GM19023 (cell line): ENCODE measurements around the gene ELP6.

Source experiments
- ATAC-seq: cut with Tn5 transposase; IDR thresholded peaks from one replicate; pipeline ENCODE4 v1.9.1; 2021; ENCODE audit warnings: mild to moderate bottlenecking, moderate library complexity; ENCODE audit not compliant: unreplicated experiment

ELP6 gene, protein sequence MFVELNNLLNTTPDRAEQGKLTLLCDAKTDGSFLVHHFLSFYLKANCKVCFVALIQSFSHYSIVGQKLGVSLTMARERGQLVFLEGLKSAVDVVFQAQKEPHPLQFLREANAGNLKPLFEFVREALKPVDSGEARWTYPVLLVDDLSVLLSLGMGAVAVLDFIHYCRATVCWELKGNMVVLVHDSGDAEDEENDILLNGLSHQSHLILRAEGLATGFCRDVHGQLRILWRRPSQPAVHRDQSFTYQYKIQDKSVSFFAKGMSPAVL

DNA sequence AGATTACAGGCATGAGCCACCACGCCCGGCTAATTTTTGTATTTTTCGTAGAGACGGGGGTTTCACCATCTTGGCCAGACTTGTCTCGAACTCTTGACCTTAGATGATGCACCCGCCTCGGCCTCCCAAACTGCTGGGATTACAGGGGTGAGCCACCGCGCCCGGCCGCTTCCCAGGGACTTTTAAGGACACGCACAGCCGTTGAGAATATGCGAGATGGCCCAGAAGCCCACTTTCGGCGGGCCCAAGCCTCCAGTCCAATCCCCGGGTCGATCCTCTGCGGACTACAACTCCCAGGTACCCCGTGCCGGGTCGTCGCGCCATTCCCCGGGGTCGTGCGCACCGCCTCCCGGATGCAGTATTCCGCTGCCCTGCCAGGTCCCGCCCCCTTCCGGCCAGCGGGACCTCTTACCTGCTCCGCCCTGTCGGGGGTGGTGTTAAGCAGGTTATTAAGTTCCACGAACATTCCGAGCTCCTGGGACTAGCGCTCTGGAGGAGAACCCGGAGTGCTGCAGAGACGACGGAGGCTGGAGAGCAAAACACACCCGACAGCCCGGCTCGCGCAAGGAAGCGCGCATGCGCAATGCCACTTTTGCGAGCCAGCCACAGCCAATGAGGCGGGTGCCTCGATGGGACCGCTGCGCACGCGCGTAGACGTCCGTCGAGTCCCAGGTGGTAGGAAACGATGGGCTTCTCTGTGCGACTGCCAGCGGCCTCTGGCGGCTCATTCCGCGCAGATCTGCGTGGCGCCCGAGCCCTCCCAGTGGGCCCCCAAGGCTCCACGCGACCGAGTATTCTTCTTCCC, at the start of gene ELP6:
ELP6 (minus strand) TSS at position 588 of the 805 bp plus-strand sequence; CDS start at position 466, 122 bp downstream.
- ATAC-seq = peak; percentile 95

DNA sequence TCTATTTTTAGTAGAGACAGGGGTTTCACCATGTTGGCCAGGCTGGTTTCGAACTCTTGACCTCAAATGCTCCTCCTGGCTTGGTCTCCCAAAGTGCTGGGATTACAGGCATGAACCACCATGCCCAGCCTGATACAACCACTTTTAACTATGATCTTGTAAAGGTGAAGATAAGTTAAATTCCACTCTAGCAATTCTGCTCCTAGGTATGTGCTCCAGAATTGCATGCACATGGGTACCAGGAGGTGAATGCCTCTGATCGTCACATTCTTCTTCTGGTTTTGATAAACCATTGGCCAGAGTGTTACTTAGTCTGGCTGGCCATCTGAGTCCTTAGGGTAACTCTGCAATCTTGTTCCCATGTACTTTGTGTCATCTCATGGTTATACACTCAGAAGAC, 42.8 kb upstream of the ELP6 start:
- no peak for ATAC-seq

DNA sequence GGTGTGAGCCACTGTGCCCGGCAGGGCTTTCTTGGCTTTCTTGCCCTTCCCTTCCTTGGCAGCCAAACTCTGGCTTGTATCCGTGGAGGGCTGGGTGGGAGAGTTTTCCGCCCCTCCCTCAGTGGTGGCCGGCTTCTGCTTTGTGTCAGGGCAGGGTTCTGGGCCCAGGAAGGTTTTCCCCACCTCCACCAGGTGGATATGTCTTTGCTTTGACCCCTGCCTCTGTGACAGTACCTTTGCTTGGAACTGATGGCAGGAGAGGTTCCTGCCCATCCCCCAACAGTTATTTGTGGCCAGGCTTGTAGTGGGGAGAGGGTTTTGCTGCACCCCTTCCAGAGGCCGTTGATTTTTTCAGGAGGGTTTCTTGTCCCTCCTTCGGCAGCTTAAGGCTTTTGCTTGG, 40.8 kb upstream of the ELP6 start:
- ATAC-seq = no peak

DNA sequence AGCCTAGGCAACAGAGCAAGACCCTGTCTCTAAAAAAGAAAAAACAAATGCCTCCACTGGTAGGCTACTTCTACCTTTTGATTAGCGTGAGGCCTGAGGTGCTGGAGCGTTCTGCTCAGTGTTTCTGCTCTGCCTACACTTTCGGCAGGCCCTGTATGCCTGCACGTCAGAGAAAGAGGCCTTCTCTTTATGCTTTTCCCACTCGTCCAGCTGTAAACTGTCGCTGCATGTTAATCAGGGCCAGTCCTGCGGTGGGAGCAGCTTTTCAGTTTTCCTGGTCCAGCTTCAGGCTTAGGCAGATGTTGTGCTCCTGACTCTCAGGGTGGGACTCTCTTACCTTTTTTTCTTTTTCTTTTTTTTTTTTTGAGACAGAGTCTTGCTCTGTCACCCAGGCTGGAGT, 39.9 kb upstream of the ELP6 start:
- no peak for ATAC-seq

DNA sequence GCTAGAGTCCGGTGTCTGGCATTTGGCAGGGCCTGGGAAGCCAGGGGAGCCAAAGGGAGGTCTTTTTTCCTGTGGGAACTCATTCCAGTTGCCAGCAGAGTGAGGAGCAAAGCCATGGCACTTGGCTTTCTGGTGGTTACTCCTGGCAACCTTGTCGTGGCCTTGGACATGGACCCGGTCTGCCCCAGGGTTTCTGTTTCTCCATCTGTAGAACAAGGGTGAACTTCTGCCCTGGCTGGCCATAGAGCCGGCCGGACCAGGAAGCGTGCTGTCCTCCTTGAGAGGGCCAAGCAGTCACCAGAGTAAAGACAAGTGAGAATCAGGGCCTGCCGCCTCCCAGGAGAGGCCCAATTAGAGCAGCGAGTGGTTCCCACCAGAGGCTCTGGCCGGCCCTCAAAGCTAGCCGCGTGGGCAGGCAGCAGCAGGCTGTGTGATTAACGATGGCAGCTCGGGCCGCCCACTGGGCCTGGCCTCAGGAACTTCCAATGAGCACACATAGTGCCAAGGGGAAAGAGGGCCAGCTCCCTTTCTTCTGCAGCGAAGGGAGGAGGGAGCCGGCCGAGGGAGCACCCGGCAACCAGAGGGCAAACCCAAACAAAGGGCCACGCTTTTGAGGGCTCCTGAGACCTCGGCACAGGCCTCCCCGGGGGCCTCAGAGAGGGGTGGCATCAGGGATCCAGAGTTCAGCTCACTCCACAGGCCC, 29.1 kb upstream of the ELP6 start:
- no peak for ATAC-seq

DNA sequence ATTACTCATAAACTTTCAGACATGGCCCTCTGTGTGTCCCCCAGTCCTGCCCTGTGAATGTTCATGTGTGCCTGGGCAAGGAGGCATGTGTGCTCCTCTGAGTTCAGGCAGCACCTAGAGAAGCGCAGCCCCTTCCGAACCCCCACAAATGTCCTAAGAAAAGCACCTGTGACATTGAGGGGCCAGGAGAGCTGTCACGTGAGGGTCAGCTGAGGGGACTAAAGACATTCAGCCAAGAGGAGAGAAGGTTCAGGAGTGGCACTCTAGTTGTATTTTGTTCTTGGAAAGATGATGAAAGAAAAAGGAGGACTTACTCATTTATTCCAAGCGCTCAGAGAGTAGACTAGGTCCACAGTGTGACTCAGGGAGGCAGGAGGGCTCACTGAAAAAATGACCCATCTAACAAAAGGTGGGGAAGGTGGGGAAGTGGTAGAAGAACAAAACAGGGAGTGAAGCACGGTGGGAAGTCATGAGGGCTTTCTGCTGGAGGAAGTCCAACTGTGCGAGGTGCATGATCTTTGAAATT, 28.1 kb upstream of the ELP6 start:
- no peak for ATAC-seq

DNA sequence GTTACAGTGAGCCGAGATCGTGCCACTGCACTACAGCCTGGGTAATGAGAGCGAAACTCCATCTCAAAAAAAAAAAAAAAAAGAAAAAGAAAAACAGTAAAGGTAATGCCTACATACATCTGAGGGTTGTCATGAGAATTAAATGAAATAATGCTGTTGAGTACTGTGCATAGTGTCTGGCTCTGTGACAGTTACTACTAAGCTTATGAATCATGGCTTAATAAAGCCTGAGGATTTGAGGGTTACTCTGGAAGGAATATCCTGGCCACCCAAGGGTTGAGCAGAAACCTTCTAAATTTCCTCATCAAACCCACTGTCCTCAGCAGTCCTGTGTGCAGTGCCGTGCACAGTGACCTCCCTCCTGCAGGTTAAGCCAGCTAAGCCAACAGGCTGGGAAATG, 26.8 kb upstream of the ELP6 start:
- no peak for ATAC-seq

DNA sequence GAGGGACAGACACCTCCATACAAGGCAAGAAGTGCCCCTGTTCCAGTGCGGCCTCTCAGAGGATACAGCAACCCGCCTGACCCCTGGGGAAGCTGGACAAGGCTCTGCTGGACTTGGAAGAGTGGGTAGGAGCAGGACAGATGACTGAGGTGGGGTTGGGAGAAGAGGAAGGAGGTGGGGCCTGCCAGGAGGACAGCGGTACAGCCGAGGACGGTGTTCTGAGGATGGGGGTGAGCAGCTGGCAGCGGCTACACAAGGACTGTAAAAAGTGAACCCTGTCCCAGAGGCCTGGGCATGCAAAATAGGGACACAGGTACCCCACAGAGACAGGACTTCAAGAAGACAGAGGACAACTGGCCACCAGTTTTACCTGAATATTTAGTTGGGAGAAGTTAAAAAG, 23.5 kb upstream of the ELP6 start:
- ATAC-seq = no peak

DNA sequence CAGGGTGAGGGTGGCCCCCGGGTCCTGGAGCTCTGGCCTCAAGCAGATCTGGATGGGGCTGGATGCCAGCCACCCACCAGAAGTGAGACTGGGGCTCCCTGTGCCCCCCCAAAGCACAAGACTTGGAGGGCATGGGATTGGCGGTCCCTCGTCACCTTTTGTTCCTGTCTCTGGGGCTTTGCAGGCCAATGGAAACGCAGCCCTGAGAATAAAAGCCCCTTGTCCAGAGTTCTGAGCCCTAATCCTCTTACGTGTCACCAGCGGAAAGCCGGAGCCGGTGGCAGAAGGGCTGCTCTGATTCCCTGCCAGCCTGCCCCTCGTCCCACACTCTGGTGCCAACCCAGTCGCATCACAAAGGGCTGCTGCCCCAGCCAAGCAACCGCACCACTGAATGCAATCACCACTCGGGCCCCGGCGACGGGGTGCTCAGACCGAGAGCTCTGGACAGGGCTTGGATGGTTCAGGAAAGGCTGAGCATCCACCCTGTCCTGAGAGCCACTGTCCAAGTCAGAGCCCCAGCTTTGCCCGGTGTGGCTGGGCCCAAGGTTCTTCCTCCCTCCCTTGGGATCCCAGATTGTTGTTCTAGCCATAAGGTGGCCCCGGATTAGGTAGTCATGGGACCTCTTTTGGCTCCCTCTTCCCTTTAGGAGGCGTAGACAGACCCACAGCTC, 22.8 kb upstream of the ELP6 start:
- ATAC-seq = no peak

DNA sequence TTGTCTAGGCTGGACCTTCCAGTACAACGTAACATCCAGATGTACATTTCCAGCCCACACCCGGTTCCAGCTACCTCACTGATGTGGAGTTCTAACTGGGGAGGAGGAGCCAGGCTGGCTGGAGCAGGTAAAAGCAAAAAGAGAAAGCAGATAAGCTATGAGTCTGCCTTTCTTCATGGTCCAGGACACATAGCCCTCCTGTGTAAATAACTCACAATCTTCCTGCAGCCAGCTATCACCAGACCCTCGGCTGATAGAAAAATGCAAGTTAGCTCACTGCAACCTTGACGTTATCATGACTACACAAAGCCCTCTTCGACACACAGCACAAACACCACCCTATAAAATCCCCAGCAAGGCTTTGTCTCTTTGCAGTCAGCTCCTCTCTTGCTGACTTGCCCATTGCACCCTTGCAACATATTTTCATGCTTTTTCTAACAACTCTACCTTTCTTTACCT, 20.5 kb upstream of the ELP6 start:
- no peak for ATAC-seq

DNA sequence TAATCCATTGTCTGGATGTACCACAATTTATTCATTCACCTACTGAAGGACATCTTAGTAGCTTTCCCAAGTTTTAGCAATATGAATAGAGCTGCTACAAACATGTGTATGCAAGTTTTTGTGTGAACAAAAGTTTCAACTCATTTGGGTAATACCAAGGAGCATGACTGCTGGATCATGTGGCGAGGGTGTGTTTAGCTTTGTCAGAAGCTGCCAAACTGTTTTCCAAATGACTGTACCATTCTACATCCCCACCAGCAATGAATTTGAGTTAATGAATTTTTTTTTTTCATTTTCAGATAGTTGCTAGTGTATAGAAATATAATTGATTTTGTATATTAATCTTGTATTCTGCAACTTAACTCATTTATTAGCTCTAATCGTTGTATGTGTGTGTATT, 20.0 kb upstream of the ELP6 start:
- no peak for ATAC-seq

DNA sequence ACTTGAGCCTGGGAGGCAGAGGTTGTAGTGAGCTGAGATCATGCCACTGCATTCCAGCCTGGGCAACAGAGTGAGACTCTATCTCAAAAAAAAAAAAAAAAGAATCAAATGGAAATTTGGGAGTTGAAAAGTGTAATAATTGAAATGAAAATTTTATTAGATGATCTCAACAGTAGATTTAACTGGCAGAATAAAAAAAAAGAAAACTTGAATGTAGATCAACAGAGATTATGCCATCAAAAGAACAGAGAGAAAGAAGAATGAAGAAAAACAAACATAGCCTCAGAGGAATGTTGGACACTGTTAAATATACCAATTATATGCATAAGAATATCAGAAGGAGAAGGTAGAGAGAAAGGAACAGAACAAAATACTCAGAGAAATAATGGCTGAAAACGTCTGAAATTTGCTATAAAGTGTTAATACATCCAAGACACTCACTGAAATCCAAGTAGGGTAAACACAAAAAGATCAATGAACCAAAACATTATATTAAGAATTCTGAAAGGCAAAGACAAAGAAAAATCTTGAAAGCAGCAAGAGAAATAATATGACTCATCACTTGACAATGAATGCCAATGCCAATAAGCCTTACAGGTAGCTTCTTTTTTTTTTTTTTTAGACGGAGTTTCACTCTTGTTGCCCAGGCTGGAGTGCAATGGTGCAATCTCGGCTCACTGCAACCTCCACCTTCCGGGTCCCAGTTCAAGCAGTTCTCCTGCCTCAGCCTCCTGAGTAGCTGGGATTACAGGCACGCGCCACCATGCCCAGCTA, 14.6 kb upstream of the ELP6 start:
- ATAC-seq = no peak

DNA sequence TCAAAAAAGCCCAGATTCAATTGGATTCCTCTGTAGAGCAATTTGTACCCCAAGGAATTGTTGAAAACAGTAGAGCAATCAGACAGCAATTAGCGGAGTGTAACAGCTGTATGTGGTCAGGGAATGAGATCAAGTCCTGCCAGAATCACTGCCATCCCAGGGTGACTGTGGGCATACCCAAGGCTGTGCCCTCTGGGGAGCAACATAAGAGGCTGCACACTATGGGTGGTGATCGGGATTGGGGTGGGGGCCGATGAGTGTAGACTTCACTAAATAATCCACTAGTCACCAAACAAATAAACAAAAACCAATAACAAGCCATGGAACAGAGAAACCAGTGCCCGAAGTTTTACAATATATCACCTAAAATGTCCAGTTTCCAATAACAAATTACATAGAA, 12.1 kb upstream of the ELP6 start:
- no peak for ATAC-seq

DNA sequence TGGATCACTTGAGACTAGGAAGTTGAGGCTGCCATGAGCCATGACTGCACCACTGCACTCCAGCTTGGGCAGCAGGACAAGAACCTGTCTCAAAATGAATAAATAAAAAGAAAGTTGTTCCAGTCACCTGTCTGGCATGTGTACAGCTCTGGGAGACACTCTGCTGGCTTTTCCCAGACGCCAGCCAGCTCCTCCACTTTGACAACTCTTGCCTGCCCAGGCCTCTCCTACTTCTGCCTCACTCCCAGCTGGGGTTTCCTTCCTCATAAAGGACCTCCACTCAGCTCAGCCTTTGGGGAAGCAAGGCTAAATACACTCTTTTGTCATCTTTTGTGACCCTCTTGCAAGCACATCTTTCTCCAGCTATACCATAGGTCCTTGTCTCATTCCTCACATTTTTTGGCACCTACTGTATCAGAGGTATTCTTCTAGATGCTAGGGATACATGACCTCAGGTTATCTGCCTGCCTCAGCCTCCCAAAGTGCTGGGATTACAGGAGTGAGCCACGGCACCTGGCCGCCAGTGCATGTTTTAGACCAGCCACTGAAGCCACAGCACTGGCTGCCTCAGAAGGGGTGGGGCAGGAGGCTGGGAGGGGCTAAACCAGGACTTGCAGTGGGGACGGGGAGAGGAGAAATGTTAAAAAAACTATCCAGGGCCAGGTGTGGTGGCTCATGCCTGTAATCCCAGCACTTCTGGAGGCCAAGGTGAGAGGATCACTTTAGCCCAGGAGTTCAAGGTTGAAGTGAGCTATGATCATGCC, 10.0 kb upstream of the ELP6 start:
- ATAC-seq = no peak

DNA sequence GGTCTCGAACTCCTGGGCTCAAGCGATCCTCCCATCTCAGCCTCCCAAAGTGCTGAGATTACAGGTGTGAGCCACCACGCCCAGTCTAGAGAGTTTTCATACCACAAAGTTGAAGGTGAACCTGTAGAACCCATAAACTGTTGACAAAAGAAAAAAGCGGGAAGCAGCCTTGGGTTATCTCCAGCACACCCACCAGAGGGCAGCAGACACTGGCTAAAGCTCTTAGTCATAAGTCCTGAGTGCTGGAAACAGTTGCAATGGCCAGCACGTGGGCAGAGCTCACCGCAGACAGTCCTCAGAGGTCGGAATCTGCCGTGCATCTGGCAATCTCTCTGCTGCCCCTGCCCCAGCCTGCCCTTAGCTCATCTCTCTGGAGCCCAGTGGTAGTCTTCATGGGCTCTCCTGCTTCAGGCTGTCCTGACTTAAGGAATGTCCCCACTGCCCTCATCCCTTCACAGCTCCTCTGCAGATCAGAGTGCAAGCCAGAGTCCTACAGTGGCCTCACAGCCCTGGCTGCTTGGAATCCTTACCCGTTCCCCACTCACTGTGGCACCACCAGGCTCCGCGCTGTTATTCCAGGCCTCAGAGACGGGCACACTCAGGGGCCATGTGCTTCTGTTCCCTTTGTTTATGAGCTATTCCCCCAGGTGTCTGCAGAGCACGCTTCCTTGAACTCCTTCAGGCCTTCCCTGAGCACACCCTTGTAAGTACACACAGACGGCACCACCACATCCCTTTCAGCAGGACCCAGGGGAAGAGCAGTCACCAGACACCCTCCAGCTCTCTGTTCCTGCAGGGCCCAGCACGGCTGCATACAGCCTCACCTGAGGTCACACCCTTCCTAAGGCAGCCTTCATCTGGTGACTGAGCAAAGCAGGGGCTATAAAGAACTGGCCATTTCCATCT, 8.8 kb upstream of the ELP6 start:
- ATAC-seq = peak; percentile 85

DNA sequence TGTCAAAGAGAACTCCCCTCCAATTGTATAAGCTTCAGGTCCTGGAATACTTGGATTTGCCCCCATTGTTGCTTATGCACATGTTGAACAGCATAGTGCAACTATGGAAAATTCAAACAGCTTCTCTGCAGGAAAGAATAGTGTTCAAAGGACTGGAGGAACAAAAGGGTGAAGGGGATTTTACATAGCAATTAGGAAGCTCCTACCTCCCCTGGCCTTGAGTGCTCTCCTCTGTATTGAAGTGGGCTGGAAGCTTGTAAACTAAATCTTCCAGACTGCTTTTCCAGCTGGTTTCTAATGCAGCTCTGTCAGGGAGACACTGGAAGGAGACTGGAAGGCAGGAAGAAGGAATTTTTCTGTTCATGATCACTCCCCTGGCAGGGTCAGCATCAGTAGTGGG, 7.2 kb upstream of the ELP6 start:
- no peak for ATAC-seq

DNA sequence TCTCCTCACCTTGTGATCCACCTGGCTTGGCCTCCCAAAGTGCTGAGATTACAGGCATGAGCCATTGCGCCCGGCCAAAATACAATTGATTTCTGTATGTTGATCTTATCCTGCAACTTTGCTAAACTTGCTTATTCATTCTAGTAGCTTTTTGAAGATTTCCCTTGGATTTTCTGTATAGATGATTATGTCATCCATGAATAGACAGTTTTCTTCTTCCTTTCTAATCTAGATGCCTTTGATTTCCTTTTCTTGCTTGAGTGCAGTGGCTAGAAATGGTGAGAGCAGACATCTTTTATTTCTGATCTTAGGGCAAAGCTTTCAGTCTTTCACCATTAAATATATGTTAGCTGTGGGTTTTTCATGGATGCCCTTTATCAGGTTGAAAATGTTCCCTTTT, 4.4 kb upstream of the ELP6 start:
- ATAC-seq = no peak

DNA sequence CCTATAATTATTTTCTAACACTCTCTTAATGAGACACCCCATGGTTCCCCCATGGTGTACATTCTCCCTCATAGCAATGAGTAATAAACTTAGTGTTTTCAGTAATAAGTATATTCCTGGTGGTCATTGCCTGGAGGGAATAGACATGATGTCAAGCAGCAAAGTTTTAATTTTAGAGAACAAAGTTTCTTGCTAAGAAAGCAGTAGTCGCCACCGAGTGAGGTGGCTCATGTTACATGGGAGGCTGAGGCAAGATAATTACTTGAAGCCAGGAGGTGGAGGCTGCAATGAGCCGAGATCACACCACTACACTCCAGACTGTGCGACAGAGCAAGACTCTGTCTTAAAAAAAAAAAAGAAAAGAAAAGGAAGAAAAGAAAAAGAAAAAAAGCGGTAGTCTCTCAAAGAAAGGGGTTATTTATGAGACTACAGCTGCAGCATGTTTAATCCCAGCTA, 2.4 kb upstream of the ELP6 start:
- ATAC-seq = no peak
